ENCODE measurements around the gene STXBP6.

DNA sequence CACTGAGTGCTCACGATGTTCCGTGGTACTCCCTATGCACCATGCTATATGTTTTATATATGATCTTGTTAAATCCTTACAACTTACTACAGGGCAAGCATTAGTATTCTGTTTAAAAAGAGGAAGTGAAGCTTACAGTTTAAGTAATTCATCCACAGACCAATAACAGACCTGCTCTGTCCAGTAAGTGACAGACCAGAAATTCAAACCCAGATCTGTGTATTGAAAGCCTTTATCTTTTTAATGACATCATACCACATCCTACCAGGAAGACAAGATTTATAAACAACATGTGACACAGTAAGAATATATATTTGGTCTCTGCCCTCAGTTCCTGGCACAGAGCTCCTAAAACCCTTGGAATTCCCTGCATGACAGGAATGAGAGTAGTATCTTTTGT, 206.5 kb downstream of the STXBP6 start:
- no peak for TF ChIP-seq POLR2A (IDR thresholded peaks at IDR 0.05)
- TF ChIP-seq, protein P1, sequence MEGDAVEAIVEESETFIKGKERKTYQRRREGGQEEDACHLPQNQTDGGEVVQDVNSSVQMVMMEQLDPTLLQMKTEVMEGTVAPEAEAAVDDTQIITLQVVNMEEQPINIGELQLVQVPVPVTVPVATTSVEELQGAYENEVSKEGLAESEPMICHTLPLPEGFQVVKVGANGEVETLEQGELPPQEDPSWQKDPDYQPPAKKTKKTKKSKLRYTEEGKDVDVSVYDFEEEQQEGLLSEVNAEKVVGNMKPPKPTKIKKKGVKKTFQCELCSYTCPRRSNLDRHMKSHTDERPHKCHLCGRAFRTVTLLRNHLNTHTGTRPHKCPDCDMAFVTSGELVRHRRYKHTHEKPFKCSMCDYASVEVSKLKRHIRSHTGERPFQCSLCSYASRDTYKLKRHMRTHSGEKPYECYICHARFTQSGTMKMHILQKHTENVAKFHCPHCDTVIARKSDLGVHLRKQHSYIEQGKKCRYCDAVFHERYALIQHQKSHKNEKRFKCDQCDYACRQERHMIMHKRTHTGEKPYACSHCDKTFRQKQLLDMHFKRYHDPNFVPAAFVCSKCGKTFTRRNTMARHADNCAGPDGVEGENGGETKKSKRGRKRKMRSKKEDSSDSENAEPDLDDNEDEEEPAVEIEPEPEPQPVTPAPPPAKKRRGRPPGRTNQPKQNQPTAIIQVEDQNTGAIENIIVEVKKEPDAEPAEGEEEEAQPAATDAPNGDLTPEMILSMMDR (IDR thresholded peaks at IDR 0.05): no peak
